ENCODE data around the gene RIPPLY2. TPM values are rescaled to one million over a fixed set of nuclear protein-coding genes. Genes with fewer than 3 reads are reported as not detected.

RIPPLY2 gene
- total RNA-seq, 1 donor from 2014 or later = 1.6 TPM

GRCh38 chr6:83827050-83827449 lies 26.1 kb upstream of the RIPPLY2 start:
- Histone ChIP-seq H3K9ac (ENCODE audit: low read depth in 1 of 3, low read length in 3 of 3) (no peak overlapping the region), H3K27ac (ENCODE audit: low read depth, low read length) (no peak overlapping the region), H3K27me3 (ENCODE audit: control insufficient read depth in 3 of 3, insufficient read depth in 3 of 3, low read length in 3 of 3) (no peaks in the 10 kb centered on the region), H3K36me3 (ENCODE audit: control insufficient read depth in 3 of 3, insufficient read depth in 3 of 3, low read length in 3 of 3) (no peaks in the 10 kb centered on the region), H3K4me1 (ENCODE audit: control insufficient read depth in 3 of 3, insufficient read depth in 3 of 3, low read length in 3 of 3) (no peaks in the 10 kb centered on the region), H3K9me3 (ENCODE audit: control insufficient read depth in 3 of 3, low read length in 3 of 3) (no peaks in the 10 kb centered on the region), H3K4me3 (ENCODE audit: low read length in 3 of 3) (no peak overlapping the region)

- Histone ChIP-seq H3K36me3 (ENCODE audit: control insufficient read depth in 3 of 3, insufficient read depth in 3 of 3, low read length in 3 of 3) (no peaks in the 10 kb centered on the region), H3K27me3 (ENCODE audit: control insufficient read depth in 3 of 3, insufficient read depth in 3 of 3, low read length in 3 of 3) (peaks cover 0 to 3% (median 0%) of the 10 kb centered on the region in 3 donors), H3K4me3 (ENCODE audit: low read length in 3 of 3) (no peak overlapping the region), H3K4me1 (ENCODE audit: control insufficient read depth in 3 of 3, insufficient read depth in 3 of 3, low read length in 3 of 3) (no peaks in the 10 kb centered on the region), H3K9ac (ENCODE audit: low read depth in 1 of 3, low read length in 3 of 3) (no peak overlapping the region), H3K27ac (ENCODE audit: low read depth, low read length) (no peak overlapping the region), H3K9me3 (ENCODE audit: control insufficient read depth in 3 of 3, low read length in 3 of 3) (peaks cover 0 to 7% (median 4%) of the 10 kb centered on the region in 3 donors)
Measured at GRCh38 chr6:83838727-83839126, 14.4 kb upstream of the RIPPLY2 start.

GRCh38 chr6:83844170-83844569 lies 9.0 kb upstream of the RIPPLY2 start:
- H3K36me3 ChIP-seq (ENCODE audit: control insufficient read depth in 3 of 3, insufficient read depth in 3 of 3, low read length in 3 of 3) = no peaks in the 10 kb centered on the region
- no peaks in the 10 kb centered on the region for H3K4me1 ChIP-seq (ENCODE audit: control insufficient read depth in 3 of 3, insufficient read depth in 3 of 3, low read length in 3 of 3)
- H3K4me3 ChIP-seq (ENCODE audit: low read length in 3 of 3) = no peak overlapping the region
- H3K9me3 ChIP-seq (ENCODE audit: control insufficient read depth in 3 of 3, low read length in 3 of 3) = peaks cover 0 to 4% (median 4%) of the 10 kb centered on the region in 3 donors
- H3K9ac ChIP-seq (ENCODE audit: low read depth in 1 of 3, low read length in 3 of 3) = no peak overlapping the region
- H3K27ac ChIP-seq (ENCODE audit: low read depth, low read length) = no peak overlapping the region
- H3K27me3 ChIP-seq (ENCODE audit: control insufficient read depth in 3 of 3, insufficient read depth in 3 of 3, low read length in 3 of 3) = no peaks in the 10 kb centered on the region

GRCh38 chr6:83846291-83846690 lies 6.9 kb upstream of the RIPPLY2 start:
- Histone ChIP-seq H3K27me3 (ENCODE audit: control insufficient read depth in 3 of 3, insufficient read depth in 3 of 3, low read length in 3 of 3) (peaks cover 0 to 1% (median under 1%) of the 10 kb centered on the region in 3 donors), H3K9me3 (ENCODE audit: control insufficient read depth in 3 of 3, low read length in 3 of 3) (peaks cover 0 to 3% (median 2%) of the 10 kb centered on the region in 3 donors), H3K4me3 (ENCODE audit: low read length in 3 of 3) (no peak overlapping the region), H3K36me3 (ENCODE audit: control insufficient read depth in 3 of 3, insufficient read depth in 3 of 3, low read length in 3 of 3) (no peaks in the 10 kb centered on the region), H3K27ac (ENCODE audit: low read depth, low read length) (no peak overlapping the region), H3K9ac (ENCODE audit: low read depth in 1 of 3, low read length in 3 of 3) (no peak overlapping the region), H3K4me1 (ENCODE audit: control insufficient read depth in 3 of 3, insufficient read depth in 3 of 3, low read length in 3 of 3) (no peaks in the 10 kb centered on the region)

GRCh38 chr6:83847179-83847578 lies 6.0 kb upstream of the RIPPLY2 start:
- Histone ChIP-seq H3K27me3 (ENCODE audit: control insufficient read depth in 3 of 3, insufficient read depth in 3 of 3, low read length in 3 of 3) (peaks cover 0 to 8% (median 5%) of the 10 kb centered on the region in 3 donors), H3K9me3 (ENCODE audit: control insufficient read depth in 3 of 3, low read length in 3 of 3) (no peaks in the 10 kb centered on the region), H3K36me3 (ENCODE audit: control insufficient read depth in 3 of 3, insufficient read depth in 3 of 3, low read length in 3 of 3) (no peaks in the 10 kb centered on the region), H3K4me3 (ENCODE audit: low read length in 3 of 3) (no peak overlapping the region), H3K9ac (ENCODE audit: low read depth in 1 of 3, low read length in 3 of 3) (no peak overlapping the region), H3K27ac (ENCODE audit: low read depth, low read length) (no peak overlapping the region), H3K4me1 (ENCODE audit: control insufficient read depth in 3 of 3, insufficient read depth in 3 of 3, low read length in 3 of 3) (no peaks in the 10 kb centered on the region)

GRCh38 chr6:83849127-83849526 lies 4.0 kb upstream of the RIPPLY2 start:
- Histone ChIP-seq H3K9me3 (ENCODE audit: control insufficient read depth in 3 of 3, low read length in 3 of 3) (no peaks in the 10 kb centered on the region), H3K36me3 (ENCODE audit: control insufficient read depth in 3 of 3, insufficient read depth in 3 of 3, low read length in 3 of 3) (no peaks in the 10 kb centered on the region), H3K9ac (ENCODE audit: low read depth in 1 of 3, low read length in 3 of 3) (no peak overlapping the region), H3K27ac (ENCODE audit: low read depth, low read length) (no peak overlapping the region), H3K27me3 (ENCODE audit: control insufficient read depth in 3 of 3, insufficient read depth in 3 of 3, low read length in 3 of 3) (peaks cover 18 to 27% (median 18%) of the 10 kb centered on the region in 3 donors), H3K4me1 (ENCODE audit: control insufficient read depth in 3 of 3, insufficient read depth in 3 of 3, low read length in 3 of 3) (peaks cover 5 to 12% (median 9%) of the 10 kb centered on the region in 3 donors), H3K4me3 (ENCODE audit: low read length in 3 of 3) (no peak overlapping the region)

GRCh38 chr6:83849610-83850009 lies 3.5 kb upstream of the RIPPLY2 start:
- Histone ChIP-seq H3K4me3 (ENCODE audit: low read length in 3 of 3) (no peak overlapping the region), H3K9me3 (ENCODE audit: control insufficient read depth in 3 of 3, low read length in 3 of 3) (no peaks in the 10 kb centered on the region), H3K36me3 (ENCODE audit: control insufficient read depth in 3 of 3, insufficient read depth in 3 of 3, low read length in 3 of 3) (no peaks in the 10 kb centered on the region), H3K9ac (ENCODE audit: low read depth in 1 of 3, low read length in 3 of 3) (no peak overlapping the region), H3K27ac (ENCODE audit: low read depth, low read length) (no peak overlapping the region), H3K27me3 (ENCODE audit: control insufficient read depth in 3 of 3, insufficient read depth in 3 of 3, low read length in 3 of 3) (peaks cover 18 to 32% (median 19%) of the 10 kb centered on the region in 3 donors), H3K4me1 (ENCODE audit: control insufficient read depth in 3 of 3, insufficient read depth in 3 of 3, low read length in 3 of 3) (peaks cover 5 to 13% (median 9%) of the 10 kb centered on the region in 3 donors)

- Histone ChIP-seq H3K9ac (ENCODE audit: low read depth in 1 of 3, low read length in 3 of 3) (peak overlapping the region in 1 of 3 donors; percentile 42), H3K4me3 (ENCODE audit: low read length in 3 of 3) (peak overlapping the region; percentile 55 to 67 (median 55)), H3K27ac (ENCODE audit: low read depth, low read length) (no peak overlapping the region), H3K36me3 (ENCODE audit: control insufficient read depth in 3 of 3, insufficient read depth in 3 of 3, low read length in 3 of 3) (no peaks in the 10 kb centered on the region), H3K27me3 (ENCODE audit: control insufficient read depth in 3 of 3, insufficient read depth in 3 of 3, low read length in 3 of 3) (peaks cover 19 to 40% (median 21%) of the 10 kb centered on the region in 3 donors), H3K4me1 (ENCODE audit: control insufficient read depth in 3 of 3, insufficient read depth in 3 of 3, low read length in 3 of 3) (peaks cover 5 to 13% (median 9%) of the 10 kb centered on the region in 3 donors), H3K9me3 (ENCODE audit: control insufficient read depth in 3 of 3, low read length in 3 of 3) (no peaks in the 10 kb centered on the region)
Measured at GRCh38 chr6:83852528-83853177, 507 bp upstream of the RIPPLY2 start.

- H3K9ac ChIP-seq (ENCODE audit: low read depth in 1 of 3, low read length in 3 of 3) = no peak overlapping the region
- peaks cover 9 to 18% (median 12%) of the 10 kb centered on the region in 3 donors for H3K4me1 ChIP-seq (ENCODE audit: control insufficient read depth in 3 of 3, insufficient read depth in 3 of 3, low read length in 3 of 3)
- H3K27ac ChIP-seq (ENCODE audit: low read depth, low read length) = no peak overlapping the region
- H3K9me3 ChIP-seq (ENCODE audit: control insufficient read depth in 3 of 3, low read length in 3 of 3) = no peaks in the 10 kb centered on the region
- peak overlapping the region; percentile 33 to 67 (median 55) for H3K4me3 ChIP-seq (ENCODE audit: low read length in 3 of 3)
- peaks cover 19 to 40% (median 21%) of the 10 kb centered on the region in 3 donors for H3K27me3 ChIP-seq (ENCODE audit: control insufficient read depth in 3 of 3, insufficient read depth in 3 of 3, low read length in 3 of 3)
- no peaks in the 10 kb centered on the region for H3K36me3 ChIP-seq (ENCODE audit: control insufficient read depth in 3 of 3, insufficient read depth in 3 of 3, low read length in 3 of 3)
Measured at GRCh38 chr6:83854001-83854501, 891 bp downstream of the RIPPLY2 start.

- no peak overlapping the region for H3K9ac ChIP-seq (ENCODE audit: low read depth in 1 of 3, low read length in 3 of 3)
- H3K4me1 ChIP-seq (ENCODE audit: control insufficient read depth in 3 of 3, insufficient read depth in 3 of 3, low read length in 3 of 3) = peaks cover 10 to 24% (median 14%) of the 10 kb centered on the region in 3 donors
- H3K36me3 ChIP-seq (ENCODE audit: control insufficient read depth in 3 of 3, insufficient read depth in 3 of 3, low read length in 3 of 3) = no peaks in the 10 kb centered on the region
- peaks cover 19 to 40% (median 21%) of the 10 kb centered on the region in 3 donors for H3K27me3 ChIP-seq (ENCODE audit: control insufficient read depth in 3 of 3, insufficient read depth in 3 of 3, low read length in 3 of 3)
- no peak overlapping the region for H3K4me3 ChIP-seq (ENCODE audit: low read length in 3 of 3)
- no peaks in the 10 kb centered on the region for H3K9me3 ChIP-seq (ENCODE audit: control insufficient read depth in 3 of 3, low read length in 3 of 3)
- no peak overlapping the region for H3K27ac ChIP-seq (ENCODE audit: low read depth, low read length)
Measured at GRCh38 chr6:83854766-83855165, 1.6 kb downstream of the RIPPLY2 start.

Measured in skeletal muscle tissue (tissue), 4 donors.